ENCODE results near the gene GRK1.
A peak's percentile ranks its signal among the peaks of the same experiment; 100 is the strongest.

Gene GRK1

DNA sequence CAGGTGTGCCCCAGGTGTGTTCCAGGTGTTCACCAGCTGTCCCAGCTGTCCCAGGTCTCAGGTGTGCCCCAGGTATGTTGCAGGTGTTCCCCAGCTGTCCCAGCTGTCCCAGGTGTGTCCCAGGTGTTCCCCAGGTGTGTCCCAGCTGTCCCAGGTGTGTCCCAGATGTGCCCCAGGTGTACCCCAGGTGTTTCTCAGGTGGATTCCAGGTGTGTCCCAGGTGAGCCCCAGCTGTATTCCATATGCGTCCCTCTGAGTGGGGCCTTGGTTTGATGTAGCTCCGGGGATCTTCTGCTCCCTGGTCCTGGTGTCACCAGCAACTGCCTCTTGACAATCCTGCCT, 719 bp upstream of the GRK1 start:
- DNase-seq: no peak

DNA sequence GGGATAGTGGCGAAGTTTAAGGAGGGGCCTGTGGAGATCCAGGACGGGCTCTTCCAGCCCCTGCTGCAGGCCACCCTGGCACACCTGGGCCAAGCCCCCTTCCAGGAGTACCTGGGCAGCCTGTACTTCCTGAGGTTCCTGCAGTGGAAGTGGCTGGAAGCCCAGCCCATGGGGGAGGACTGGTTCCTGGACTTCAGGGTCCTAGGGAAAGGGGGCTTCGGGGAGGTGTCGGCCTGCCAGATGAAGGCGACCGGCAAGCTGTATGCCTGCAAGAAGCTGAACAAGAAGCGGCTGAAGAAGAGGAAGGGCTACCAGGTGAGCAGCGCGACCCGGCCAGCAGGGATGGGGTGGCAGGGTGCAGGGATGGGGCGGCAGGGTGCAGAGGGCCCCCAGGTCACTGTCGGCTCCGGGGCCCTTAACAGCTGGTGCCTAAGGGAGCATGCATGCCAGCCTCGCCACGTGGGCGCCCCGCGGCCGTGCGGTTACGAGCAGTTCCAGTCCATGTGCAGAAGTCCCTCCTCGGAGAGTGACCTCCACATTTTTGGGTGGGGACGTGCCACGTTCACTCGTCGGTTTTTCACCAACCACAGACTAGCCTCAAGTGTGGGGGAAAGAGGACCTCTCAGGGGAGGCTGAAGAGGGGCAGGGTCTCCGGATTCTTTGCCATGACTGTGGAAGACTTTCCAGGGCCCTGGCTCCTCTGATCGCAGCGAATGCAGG, 912 bp downstream of the GRK1 start:
- peak; percentile 6 for DNase-seq

DNA sequence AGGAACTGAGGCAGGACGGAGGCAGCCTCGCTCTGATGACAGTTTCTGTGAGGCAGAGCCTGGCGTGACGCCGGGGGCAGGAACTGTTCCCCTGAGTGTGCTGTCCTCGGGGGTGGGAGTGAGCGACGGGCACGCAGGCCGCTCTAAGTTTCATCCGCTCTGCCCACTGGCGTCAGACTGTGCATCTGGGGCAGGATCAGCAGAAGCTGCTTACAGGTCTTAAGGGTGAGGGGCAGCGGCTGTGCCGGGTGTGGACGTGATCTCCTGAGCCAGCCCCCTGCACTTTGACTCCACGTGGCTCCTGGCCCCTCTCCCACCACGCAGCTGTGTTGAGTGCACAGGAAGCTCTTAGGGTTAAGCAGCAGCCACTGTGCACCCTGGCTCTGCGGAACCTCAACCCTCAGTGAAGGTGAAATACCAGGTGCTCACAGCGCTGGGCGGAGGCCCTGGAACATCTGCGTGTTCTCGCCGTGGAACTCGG, 1.5 kb downstream of the GRK1 start:
- peak; percentile 11 for DNase-seq

DNA sequence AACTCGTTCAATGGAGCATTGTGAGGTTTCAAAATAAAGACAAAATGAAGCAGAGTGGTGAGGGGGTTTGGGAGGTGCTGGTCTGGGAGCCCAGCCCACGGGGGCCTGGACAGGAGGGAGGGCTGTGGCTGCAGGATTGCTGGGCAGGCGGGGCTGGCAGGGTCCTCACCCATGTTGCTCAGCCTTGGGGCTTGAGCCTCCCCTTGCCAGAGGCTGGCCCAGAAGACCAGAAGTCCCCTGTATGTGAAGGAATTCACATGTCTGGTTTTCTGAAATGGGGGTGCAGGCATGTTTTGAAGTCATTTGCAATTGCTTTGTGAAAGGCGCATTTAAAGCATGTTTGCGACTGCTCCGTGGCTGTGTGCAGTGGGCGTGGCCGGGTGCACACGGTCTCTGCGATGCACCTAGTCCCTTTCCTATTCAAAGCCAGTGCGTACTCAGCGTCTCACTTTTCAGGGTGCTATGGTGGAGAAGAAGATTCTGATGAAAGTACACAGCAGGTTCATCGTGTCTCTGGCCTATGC, 2.3 kb downstream of the GRK1 start:
- peak; percentile 8 for DNase-seq

DNA sequence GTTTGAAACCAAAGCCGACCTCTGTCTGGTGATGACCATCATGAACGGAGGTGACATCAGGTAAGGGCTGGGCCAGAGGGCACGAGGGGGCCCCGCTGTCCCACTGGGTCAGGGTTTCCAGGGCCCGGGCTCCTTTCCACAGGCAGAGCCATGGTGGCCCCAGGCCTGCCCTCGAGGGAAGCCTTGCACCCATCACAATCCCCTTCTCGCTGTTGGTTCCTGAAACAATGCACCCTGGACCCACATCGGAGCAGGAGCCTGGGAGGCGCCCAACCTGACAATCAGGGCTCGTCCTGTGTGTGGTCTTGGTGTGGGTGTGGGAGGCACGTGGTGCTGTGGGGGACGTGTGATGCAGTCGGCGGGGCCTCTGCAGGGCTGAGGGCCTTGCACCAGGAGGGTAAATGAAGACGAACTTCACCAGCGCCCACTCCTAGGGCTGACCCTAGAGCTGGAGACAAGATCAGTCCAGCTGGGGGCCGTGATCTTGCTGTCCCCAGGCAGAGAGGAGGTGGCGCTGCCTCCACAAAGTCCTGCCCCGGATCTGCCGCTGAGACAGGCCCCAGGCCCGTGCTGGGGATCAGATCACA, 2.8 kb downstream of the GRK1 start:
- DNase-seq: peak; percentile 13

DNA sequence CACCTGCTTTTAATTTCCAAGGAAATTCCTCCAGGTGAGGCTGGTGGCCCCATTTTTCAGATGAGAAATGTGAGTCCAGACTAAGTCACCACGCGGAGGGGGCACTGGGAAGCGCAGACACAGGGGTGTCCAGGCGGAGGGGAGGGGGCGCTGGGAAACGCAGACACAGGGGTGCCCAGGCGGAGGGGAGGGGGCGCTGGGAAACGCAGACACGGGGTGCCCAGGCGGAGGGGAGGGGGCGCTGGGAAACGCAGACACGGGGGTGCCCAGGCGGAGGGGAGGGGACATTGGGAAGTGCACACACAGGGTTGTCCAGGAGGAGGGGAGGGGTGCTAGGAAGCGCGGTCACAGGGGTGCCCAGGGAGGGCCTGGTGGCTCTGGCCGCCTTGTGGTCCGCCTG, 3.5 kb downstream of the GRK1 start:
- peak; percentile 7 for DNase-seq

DNA sequence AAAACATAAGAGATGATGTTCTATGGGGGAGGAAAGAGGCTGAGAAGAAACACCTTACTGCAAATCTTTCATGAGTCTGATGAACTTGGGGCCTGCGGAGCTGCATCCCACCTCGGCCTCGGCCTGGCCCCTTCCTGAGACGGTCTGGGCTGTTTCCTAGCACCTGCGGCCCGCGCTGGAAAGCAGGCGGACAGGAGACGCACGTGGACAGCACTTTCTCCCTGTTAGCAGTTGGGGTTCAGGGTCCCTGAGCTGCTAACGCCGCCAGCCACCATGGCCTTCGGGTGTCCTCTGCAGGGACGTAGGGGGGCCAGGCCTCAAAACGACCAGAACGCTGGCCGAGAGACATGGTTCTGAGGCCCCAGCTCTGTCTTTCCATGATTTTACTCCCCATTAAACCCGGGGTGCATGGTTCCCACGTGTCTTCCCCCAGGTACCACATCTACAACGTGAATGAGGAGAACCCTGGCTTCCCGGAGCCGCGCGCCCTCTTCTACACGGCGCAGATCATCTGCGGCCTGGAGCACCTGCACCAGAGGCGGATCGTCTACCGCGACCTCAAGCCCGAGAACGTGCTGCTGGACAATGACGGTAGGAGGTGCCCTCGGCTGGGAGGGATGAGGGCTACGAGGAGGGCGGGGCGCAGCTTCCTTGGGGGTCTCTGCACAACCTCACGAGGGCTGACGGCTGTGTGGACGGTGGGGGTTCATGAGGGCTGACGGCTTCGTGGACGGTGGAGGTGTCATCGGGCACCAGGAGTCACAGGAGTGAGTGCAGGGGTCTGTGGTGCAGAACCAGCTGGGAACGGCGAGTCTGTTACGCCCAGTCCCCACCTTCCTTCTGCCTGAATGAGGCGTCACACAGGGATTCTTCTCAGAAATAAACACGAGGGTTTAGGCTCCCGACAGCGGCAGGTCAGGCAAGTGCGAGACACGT, 4.3 kb downstream of the GRK1 start:
- peak; percentile 15 for DNase-seq

DNA sequence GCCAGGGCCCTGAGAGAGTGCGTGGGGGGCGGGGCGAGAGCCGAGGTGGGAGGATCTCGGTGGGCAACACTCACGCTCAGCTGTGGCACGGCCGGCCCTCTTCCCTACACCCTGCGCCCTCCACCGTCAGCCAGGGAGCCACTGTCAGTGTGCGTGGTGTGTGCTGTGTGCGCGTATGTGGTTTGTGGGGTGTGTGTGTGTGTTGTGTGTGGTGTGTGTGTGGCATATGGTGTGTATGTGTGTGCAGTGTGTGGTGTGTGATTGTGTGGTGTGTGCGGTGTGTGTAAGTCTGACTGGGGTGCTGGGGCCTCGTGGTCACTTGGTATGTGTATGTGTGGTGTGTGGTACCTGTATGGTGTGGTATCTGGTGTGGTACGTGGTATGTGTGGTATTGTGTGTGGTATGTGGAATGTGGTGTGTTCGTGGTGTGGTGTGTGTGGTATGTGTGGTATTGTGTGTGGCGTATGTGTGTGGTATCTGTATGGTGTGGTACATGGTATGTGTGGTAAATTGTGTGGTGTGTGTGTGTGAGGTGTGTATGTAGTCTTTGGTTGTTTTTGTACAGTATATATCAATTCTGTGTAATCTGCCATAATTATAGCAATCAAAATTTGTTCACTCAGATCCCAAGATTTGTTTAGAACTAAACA, 5.1 kb downstream of the GRK1 start:
- peak; percentile 12 for DNase-seq

DNA sequence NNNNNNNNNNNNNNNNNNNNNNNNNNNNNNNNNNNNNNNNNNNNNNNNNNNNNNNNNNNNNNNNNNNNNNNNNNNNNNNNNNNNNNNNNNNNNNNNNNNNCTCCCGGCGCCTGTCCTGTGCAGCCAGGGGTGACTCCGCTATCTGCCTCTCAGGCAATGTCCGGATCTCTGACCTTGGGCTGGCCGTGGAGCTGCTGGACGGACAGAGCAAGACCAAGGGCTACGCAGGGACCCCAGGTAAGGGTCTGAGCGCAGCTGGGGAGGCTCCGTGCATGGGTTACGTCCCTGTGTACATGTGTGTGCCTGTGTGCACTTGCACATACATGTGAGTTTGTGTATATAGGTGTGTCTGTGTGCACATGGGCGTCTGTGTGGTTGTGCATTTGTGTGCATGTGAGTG, 55.9 kb downstream of the GRK1 start:
- DNase-seq: no peak

DNA sequence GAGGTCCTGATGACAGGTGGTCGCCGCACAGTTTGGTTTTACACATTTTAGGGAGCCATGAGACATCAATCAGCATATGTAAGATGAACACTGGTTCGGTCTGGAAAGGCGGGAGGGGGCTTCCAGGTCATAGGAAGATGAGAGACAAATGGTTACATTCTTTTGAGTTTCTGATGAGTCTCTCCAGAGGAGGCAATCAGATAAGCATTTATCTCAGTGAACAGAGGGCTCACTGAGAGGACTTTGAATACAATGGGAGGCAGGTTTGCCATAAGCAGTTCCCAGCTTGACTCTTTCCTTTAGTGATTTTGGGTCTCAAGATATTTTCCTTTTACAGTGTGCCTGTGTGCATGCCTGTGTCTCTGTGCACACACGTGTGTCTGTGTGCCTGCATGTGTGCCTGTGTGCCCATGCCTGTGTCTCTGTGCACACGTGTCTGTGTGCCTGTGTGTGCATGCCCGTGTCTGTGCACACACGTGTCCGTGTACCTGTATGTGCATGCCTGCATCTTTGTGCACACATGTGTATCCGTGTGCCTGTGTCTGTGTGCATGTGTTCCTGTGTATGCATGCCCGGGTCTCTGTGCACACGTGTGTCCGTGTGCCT, 56.5 kb downstream of the GRK1 start:
- DNase-seq: no peak

DNA sequence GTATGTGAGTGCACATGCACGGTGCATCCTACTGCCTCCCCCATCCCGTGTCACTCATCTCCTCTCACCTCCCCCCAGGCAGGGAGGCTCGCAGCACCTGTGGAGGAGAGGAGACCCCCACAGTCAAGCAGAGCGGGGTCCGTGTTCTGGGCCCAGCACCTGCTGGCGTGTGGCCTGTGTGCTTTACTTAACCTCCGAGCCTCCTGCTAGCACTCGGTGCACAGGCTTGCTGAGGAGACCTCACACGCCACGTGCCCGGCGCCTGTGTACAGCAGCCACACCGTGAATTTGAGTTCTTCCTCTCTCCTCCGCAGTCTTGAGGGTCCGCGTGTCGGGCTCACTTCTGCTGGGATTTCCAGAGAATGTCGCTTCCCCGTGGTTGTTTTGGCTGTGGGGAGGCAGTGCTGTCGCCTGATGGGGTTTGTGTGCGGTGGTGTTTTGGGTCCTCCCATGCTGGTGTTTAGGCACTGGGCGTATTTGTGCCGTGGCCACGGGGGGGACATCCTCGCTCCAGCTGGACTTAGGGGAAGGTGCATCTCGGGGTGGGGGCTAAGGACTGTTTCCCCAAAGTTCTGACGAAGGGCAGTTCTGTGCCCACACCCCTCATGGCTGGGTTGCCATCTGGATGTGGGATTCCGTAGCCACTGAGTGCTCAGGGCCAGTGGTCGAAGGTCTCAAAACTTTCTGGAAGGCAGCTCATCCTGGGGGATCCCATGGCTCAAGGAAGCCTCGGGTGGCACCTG, 57.2 kb downstream of the GRK1 start:
- DNase-seq: peak; percentile 29

DNA sequence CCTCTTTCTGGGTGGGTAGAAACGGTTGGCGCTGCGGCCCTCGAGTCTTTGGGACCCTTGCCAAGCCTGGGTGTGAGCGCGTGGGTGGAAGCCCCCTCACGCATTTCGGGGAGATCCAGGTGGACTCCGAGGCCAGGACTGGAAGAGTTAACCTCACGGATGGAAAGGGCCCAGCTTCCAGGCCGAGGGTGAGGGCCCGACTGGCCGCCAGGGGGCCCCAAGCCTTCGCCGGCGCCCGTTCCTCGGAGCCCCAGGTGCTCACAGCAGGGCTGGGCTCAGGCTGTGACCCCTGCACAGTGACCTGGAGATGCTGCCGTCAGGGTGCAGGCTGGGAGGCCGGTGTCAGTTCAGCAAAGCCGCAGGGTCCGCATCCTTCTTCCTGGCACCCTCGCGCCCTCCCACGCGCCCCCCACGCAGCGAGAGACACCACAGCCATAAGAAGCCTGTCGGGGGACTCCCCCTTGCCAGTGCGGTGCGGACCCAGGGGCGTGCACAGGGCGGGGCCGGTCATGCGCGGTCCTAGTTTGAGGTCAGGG, 57.8 kb downstream of the GRK1 start:
- peak; percentile 92 for DNase-seq

DNA sequence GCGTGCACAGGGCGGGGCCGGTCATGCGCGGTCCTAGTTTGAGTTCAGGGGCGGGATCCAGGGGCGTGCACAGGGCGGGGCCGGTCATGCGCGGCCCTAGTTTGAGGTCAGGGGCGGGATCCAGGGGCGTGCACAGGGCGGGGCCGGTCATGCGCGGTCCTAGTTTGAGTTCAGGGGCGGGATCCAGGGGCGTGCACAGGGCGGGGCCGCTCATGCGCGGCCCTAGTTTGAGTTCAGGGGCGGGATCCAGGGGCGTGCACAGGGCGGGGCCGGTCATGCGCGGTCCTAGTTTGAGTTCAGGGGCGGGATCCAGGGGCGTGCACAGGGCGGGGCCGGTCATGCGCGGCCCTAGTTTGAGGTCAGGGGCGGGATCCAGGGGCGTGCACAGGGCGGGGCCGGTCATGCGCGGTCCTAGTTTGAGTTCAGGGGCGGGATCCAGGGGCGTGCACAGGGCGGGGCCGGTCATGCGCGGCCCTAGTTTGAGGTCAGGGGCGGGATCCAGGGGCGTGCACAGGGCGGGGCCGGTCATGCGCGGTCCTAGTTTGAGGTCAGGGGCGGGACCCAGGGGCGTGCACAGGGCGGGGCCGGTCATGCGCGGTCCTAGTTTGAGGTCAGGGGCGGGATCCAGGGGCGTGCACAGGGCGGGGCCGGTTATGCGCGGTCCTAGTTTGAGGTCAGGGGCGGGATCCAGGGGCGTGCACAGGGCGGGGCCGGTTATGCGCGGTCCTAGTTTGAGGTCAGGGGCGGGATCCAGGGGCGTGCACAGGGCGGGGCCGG, 58.5 kb downstream of the GRK1 start:
- peak; percentile 83 for DNase-seq

DNA sequence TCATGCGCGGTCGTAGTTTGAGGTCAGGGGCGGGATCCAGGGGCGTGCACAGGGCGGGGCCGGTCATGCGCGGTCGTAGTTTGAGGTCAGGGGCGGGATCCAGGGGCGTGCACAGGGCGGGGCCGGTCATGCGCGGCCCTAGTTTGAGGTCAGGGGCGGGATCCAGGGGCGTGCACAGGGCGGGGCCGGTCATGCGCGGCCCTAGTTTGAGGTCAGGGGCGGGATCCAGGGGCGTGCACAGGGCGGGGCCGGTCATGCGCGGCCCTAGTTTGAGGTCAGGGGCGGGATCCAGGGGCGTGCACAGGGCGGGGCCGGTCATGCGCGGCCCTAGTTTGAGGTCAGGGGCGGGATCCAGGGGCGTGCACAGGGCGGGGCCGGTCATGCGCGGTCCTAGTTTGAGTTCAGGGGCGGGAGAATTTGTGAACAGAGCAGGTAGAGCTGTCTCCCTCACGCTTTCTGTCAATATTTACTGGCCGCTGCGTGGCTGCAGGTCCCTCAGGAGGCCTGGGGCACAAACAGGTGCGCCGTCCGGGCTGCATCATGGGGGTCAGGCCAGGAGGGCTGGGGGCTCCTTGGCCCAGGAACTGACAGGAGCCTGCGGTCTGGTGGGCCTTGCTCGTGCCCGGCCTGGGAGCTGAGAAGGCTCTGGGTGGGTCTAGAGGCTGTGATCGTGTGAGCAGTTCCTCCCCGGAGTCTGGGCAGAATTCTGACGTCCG, 59.2 kb downstream of the GRK1 start:
- DNase-seq: peak; percentile 60

DNA sequence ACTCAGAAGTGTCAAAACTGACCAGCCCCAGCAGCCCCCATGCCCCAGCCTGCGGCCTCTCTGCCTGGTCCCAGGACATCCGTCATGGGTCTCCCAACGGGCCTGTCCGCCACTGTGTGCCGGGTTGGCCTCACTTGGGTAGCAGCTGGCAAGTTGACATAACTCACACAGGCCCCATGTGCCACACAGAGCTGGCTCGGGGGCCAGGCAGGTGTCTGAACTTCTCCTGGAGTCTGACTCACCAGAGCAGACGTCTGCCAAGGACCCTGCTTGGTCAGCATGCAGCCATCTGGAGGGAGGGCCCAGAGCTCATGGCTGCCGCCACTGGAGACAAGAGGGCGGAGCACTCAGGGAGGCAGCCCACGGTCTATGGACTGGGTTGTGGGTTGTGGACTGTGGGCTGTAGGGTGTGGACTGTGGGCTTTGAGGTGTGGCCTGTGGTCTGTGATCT, 60.0 kb downstream of the GRK1 start:
- DNase-seq: peak; percentile 31

DNA sequence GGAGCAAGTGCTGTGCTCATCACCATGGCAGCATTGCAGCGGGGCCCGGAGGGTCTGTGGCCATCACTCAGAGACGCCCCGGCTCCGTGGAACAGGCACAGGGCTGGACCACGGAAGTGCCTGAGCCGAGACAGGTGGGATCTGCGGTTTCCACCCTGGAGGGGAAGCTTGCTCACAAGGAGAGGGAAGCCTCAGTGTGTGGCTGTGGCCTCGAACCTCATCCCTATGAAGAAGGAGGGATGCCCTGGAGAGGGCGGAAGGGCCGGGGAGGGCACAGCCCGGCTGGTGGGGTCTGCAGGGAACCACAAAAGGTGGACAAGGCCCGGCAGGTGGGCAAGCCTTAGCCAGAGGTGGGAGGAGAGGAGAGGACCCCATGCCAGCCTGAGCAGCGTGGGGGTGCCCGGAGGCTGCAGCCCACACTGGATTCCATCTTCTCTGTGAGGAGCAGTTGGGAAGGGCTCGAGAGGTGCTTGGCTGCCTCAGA, 61.6 kb downstream of the GRK1 start:
- no peak for DNase-seq

DNA sequence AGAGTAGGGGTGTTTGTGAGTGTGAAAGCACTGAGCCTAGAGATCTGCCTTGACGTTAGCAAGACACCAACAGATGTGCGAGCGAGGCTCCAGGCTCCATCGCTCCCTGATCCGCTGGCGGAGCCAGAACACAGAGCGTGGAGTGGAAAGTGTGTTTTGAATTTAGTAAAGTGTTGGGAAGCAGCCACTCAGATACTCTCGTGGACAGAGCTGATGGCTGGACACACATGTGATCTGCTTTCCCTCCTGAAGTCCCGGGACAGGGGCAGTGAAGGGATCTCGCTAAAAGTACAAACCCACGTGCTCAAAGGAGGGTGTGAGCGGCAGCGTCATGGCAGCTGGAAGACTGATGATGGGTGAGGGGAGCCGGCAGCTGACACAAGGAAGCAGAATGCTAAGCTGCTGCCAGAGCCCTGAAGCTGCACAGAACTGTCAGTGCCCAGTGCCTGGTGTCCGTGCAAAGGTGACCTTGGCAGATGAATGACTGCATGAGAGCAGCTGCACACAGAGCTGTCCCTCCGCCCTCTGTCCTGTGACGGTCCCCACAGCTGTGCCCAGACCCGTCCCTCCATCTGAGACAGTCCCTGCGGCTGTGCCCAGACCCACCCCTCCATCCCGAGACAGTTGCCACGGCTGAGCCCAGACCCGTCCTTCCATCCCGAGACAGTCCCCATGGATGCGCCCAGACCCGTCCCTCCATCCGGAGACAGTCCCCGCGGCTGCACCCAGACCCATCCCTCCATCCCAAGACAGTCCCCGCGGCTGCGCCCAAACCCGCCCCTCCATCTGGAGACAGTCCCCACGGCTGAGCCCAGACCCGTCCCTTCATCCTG, 62.4 kb downstream of the GRK1 start:
- no peak for DNase-seq

DNA sequence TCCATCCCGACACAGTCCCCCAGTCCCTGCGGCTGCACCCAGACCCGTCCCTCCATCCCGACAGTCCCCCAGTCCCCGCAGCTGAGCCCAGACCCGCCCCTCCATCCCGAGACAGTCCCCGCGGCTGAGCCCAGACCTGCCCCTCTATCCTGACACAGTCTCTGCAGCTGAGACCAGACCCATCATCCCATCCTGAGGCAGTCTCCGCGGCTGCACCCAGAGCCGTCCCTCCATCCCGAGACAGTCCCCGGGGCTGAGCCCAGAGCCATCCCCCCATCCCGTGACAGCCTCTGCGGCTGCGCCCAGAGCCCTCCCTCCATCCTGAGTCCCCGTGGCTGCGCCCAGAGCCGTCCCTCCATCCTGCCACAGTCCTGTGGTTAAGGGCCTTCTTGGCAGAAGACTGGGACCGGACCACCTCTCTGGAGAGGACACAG, 63.3 kb downstream of the GRK1 start:
- no peak for DNase-seq

DNA sequence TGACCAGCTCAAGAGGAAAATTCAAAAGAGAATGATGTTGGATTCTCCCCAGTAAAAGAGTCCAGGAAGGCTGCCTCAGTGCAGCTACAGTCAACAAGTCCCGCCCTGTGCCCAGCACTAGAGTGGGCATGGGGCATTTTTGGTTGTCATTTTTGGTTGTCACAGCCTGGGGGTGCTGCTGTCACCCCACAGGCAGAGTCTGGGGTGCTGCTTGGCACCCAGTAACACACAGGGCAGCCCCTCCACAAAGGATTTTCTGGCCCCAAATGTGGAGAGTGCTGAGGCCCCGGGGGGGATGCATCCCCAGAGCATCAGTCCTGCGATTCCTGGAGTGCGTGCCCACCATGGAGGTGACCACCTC, 63.8 kb downstream of the GRK1 start:
- DNase-seq: no peak
